GM23248 (cell line): ENCODE data around the gene CERS2.

Experiments
- EZH2 ChIP-seq: fragments of 200-600 bp; sonication (generic); IDR thresholded peaks from 2 replicates; pipeline ENCODE4 v1.6.1; 2018; ENCODE audit warnings: antibody characterized with exemption, mild to moderate bottlenecking; ENCODE audit not compliant: insufficient read depth, poor library complexity, severe bottlenecking
- EZH2phosphoT487 ChIP-seq: fragments of 200-600 bp; sonication (generic); IDR thresholded peaks from 2 replicates; pipeline ENCODE4 v1.6.1; 2018; ENCODE audit warnings: antibody characterized with exemption, moderate library complexity, mild to moderate bottlenecking, low read depth; ENCODE audit not compliant: insufficient read depth

GRCh38 chr1:150981805-150982712 lies 7.4 kb upstream of the CERS2 start, which contains the start of gene ANXA9:
- TF ChIP-seq EZH2 (no peak), EZH2phosphoT487 (no peak)
